Body of pancreas (tissue), 4 donors: ENCODE measurements around the gene DPP9.

ENCODE experiments used
- POLR2A ChIP-seq, 3 donors: fragments of 450-650 bp; IDR thresholded peaks; one replicate each; pipeline ENCODE4 v1.6.1; 2016; ENCODE audit warnings: antibody characterized with exemption in 3 of 3, mild to moderate bottlenecking in 2 of 3
- TF ChIP-seq, protein P1 (sequence below), 7 experiments: fragments of 450-650 bp in 4 of 7; fragments of 200-600 bp in 3 of 7; sonication (generic) in 3 of 7; IDR thresholded peaks; one replicate each; pipeline ENCODE4 v1.5.1; 2016 to 2019; ENCODE audit warnings: antibody characterized with exemption in 7 of 7

GRCh38 chr19:4772566-4772965, 48.9 kb upstream of the DPP9 start:
- TF ChIP-seq, protein P1, sequence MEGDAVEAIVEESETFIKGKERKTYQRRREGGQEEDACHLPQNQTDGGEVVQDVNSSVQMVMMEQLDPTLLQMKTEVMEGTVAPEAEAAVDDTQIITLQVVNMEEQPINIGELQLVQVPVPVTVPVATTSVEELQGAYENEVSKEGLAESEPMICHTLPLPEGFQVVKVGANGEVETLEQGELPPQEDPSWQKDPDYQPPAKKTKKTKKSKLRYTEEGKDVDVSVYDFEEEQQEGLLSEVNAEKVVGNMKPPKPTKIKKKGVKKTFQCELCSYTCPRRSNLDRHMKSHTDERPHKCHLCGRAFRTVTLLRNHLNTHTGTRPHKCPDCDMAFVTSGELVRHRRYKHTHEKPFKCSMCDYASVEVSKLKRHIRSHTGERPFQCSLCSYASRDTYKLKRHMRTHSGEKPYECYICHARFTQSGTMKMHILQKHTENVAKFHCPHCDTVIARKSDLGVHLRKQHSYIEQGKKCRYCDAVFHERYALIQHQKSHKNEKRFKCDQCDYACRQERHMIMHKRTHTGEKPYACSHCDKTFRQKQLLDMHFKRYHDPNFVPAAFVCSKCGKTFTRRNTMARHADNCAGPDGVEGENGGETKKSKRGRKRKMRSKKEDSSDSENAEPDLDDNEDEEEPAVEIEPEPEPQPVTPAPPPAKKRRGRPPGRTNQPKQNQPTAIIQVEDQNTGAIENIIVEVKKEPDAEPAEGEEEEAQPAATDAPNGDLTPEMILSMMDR (IDR thresholded peaks at IDR 0.05) = no peak
- no peak for TF ChIP-seq POLR2A (IDR thresholded peaks at IDR 0.05)
